PFSK-1 (cell line): ENCODE results near the gene SMIM9.

ENCODE experiments used
- POLR2AphosphoS5 ChIP-seq: IDR thresholded peaks from 2 replicates; pipeline ENCODE4 v1.6.1; 2012; ENCODE audit warnings: low read depth, mild to moderate bottlenecking, control low read depth, low read length, moderate library complexity
- TAF1 ChIP-seq: IDR thresholded peaks from 2 replicates; pipeline ENCODE4 v1.6.1; 2012; ENCODE audit warnings: low read length, control low read depth, borderline replicate concordance; ENCODE audit not compliant: insufficient read depth
- TF ChIP-seq, protein P1 (sequence below), 2 experiments: IDR thresholded peaks; 2 replicates each; pipeline versions ENCODE4 v1.6.1 to v1.8.0; 2011 to 2012; ENCODE audit warnings: low read depth in 2 of 2, low read length in 2 of 2, control low read depth in 1 of 2, inconsistent platforms in 1 of 2, mild to moderate bottlenecking in 1 of 2, moderate library complexity in 1 of 2; ENCODE audit not compliant: insufficient read depth in 1 of 2

DNA sequence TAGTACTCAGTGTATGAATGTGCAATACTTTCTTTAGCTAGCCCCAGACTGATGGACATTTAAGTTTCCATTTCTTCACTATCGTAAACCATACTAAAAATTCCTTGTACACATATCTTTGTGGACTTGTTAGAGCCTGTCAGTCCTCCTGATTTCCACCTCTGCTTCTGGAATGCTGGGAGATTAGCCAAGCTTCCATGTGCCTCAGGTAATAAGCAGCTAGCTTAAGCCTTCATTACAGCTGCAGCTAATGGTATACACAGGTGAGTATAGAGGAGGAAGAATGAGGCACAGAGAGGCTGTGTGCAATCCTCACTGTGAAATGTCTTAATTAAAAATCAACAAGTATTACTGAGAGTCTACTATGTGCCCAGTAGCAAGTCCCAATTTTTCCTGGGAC is 9.8 kb downstream of the SMIM9 start:
- TF ChIP-seq POLR2AphosphoS5, result no peak
- no peak for TF ChIP-seq TAF1
- TF ChIP-seq, protein P1, sequence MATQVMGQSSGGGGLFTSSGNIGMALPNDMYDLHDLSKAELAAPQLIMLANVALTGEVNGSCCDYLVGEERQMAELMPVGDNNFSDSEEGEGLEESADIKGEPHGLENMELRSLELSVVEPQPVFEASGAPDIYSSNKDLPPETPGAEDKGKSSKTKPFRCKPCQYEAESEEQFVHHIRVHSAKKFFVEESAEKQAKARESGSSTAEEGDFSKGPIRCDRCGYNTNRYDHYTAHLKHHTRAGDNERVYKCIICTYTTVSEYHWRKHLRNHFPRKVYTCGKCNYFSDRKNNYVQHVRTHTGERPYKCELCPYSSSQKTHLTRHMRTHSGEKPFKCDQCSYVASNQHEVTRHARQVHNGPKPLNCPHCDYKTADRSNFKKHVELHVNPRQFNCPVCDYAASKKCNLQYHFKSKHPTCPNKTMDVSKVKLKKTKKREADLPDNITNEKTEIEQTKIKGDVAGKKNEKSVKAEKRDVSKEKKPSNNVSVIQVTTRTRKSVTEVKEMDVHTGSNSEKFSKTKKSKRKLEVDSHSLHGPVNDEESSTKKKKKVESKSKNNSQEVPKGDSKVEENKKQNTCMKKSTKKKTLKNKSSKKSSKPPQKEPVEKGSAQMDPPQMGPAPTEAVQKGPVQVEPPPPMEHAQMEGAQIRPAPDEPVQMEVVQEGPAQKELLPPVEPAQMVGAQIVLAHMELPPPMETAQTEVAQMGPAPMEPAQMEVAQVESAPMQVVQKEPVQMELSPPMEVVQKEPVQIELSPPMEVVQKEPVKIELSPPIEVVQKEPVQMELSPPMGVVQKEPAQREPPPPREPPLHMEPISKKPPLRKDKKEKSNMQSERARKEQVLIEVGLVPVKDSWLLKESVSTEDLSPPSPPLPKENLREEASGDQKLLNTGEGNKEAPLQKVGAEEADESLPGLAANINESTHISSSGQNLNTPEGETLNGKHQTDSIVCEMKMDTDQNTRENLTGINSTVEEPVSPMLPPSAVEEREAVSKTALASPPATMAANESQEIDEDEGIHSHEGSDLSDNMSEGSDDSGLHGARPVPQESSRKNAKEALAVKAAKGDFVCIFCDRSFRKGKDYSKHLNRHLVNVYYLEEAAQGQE (IDR thresholded peaks at IDR 0.05; ENCODE audit: insufficient read depth in 1 of 2, low read depth in 2 of 2, low read length in 2 of 2), result no peak
